Activated CD8-positive, alpha-beta memory T cell treated with anti-CD3 and anti-CD28 coated beads for 24 hours (primary cell): ENCODE data around the gene C21orf58.
A peak's percentile ranks its signal among the peaks of the same experiment; 100 is the strongest.
"Not testable (repeated sequence)": the region's sequence is repeated elsewhere in the genome, so short reads cannot be mapped to it uniquely, and the experiment has no call there.

Source experiments
- DNase-seq: peaks from one replicate; pipeline ENCODE4 v3.0.0-alpha.2; 2020

Gene C21orf58

GRCh38 chr21:46323710-46324389 is at the start of gene C21orf58, which contains the start of gene PCNT:
C21orf58 (minus strand) TSS chr21:46323870; CDS start chr21:46322738, 1,132 bp downstream.
PCNT (plus strand) TSS chr21:46324156; CDS start chr21:46324229, 73 bp downstream.
- peak; percentile 98 for DNase-seq

GRCh38 chr21:46372947-46373346 is 49.3 kb upstream of the C21orf58 start:
- DNase-seq = not testable (repeated sequence)

- no peak for DNase-seq
Measured at GRCh38 chr21:46372014-46372485, 48.4 kb upstream of the C21orf58 start.

GRCh38 chr21:46371204-46372013 is 47.7 kb upstream of the C21orf58 start:
- DNase-seq = no peak

GRCh38 chr21:46369520-46370235 is 46.0 kb upstream of the C21orf58 start:
- no peak for DNase-seq

GRCh38 chr21:46368533-46369285 is 45.0 kb upstream of the C21orf58 start:
- DNase-seq = peak; percentile 76

- no peak for DNase-seq
Measured at GRCh38 chr21:46366966-46367365, 43.3 kb upstream of the C21orf58 start.

GRCh38 chr21:46366561-46366960 is 42.9 kb upstream of the C21orf58 start:
- no peak for DNase-seq

- DNase-seq = no peak
Measured at GRCh38 chr21:46366091-46366490, 42.4 kb upstream of the C21orf58 start.

GRCh38 chr21:46363698-46364097 is 40.0 kb upstream of the C21orf58 start:
- no peak for DNase-seq

- DNase-seq = no peak
Measured at GRCh38 chr21:46362946-46363345, 39.3 kb upstream of the C21orf58 start.

DNA sequence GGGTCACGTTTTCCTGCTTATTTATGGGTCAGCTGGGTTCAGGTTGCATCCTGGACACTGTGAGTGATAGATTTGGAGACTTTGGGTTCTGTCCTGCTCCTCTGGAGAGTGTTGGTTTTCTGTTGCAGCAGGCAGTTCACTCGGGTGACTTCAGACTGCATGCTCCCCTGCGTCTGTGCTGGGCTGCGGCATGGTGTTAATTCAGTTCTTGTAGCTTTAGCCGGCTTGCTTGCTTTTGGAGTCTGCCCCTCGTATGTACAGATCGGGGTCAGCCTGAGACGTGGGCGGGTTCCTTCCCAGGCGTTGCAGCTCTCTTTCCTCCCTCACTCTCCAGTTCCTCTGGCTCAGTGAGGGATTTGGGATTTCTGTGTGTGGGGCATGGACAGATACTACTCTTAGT is 38.3 kb upstream of the C21orf58 start:
- no peak for DNase-seq

GRCh38 chr21:46361176-46361575 is 37.5 kb upstream of the C21orf58 start:
- no peak for DNase-seq

- no peak for DNase-seq
Measured at GRCh38 chr21:46357684-46358425, 34.2 kb upstream of the C21orf58 start.

- DNase-seq = no peak
Measured at GRCh38 chr21:46357335-46357604, 33.6 kb upstream of the C21orf58 start.

DNA sequence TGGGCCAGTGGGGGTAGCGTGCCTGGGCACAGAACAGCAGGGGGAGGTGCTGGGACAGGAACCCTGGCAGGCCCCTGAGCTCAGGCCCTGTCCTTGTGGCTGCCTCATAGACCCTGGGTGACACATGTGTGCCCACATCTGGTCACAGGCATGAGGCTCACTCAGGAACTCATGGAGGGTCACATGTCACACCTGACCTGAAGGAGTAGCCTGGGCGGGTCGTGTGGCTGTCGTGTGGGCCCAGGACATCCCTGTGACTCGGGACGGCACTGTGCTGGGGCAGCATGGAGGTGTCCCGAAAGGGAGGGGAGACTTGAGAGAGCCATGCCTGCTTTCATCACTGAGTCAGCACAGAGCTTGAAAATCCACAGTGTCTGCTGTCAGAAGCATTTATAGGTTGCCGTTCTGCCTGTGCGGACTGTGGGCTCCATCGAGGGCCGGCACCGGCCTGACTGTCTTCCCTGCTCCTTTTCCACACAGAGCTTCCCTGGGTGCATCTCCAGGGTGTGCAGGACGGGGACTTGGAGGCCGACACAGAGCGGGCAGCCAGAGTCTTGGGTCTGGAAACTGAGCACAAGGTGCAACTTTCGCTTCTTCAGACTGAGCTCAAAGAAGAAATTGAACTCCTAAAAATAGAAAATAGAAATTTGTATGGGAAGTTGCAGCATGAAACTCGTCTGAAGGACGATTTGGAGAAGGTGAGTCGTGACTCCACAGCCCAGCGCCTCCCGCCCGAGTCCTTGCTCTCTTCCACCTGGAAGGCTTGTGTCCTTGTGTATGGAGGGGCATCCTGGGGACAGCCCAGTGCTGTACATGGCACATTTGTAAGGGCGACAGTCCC is 33.0 kb upstream of the C21orf58 start:
- no peak for DNase-seq

GRCh38 chr21:46356005-46356338 is 32.3 kb upstream of the C21orf58 start:
- DNase-seq = no peak

DNA sequence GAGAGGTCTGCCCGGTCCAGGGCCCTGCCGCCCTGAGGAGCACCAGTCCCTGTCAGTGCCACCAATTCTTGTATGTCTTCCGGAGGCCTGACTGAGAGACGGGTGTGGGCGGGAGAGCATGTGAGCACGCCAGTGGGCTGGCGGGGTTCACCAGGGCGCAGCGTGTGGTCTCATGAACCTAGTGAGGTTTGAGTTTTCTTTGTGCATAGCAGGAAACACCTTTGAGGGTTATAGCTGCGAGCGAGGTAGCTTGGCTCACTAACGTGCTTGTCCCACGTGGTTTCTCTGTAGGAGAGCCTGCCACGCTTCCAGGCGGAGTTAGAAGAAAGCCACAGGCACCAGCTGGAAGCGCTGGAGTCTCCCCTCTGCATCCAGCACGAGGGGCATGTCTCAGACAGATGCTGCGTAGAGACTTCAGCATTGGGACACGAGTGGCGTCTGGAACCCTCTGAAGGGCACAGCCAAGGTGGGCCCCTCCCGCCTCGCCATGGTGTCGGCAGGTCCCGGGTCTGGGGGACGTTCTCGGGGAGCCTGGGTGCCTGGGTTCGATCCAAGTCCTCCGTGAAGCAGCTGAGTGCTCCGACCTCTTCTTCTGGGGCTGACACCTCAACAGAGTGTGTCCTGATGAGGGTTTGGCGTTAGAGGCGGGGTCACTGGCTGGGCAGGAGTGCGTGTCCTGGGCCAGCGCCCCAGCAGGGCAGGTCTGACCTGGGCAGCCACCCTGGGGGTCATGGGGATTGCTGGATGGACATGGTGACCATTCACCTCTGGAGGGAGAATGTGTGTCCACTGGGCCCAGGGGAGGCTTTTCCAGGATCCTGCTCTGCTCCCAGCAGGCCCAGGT is 31.7 kb upstream of the C21orf58 start:
- DNase-seq = peak; percentile 68

- DNase-seq = no peak
Measured at GRCh38 chr21:46354518-46354917, 30.8 kb upstream of the C21orf58 start.

DNA sequence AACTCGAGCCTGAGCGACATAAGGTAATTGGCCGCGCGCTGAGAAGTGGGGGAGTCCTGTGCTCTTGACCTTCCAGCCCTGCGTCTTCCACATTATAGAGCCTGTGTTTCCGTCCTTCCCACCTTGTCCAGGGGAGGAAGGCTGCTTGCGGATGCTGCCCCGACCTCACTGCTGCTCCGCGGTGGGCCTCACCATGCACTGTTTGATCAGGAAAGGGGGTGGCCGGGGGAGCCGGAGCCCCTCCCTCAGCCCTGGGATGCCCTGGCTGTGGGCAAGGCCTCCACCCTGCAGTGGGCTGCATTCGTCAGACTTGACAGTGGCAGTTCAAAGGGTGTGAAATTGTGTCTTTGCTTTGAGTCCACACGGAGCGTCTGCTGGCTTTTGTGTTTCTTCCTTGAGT is 30.4 kb upstream of the C21orf58 start:
- no peak for DNase-seq
